ENCODE data around the gene TSNAXIP1.

DNA sequence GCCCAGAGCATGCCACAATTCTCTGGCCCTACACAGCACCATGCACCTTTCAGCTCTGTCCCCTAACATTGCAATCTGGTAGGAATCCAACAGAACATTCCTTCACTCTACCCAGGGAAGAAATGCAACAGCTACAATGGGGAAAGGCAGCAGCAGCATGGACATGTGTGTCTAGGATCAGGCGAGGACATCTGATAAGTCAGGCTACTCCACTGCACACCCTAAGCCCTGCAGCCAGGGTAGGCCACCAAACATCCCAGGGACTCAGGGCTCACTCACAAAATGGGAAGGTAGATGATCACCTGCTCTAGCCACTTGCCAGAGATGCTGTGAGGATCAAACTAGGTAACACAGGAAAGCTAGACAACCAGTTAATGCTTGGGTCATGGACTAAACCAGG is 5.4 kb upstream of the TSNAXIP1 start:
- no peak for TF ChIP-seq CTCF (IDR thresholded peaks at IDR 0.05)
- TF ChIP-seq POLR2A (IDR thresholded peaks at IDR 0.05) = no peak
